Transverse colon (tissue), 4 donors: ENCODE data around the gene TACO1. TPM values are rescaled to one million over a fixed set of nuclear protein-coding genes. Genes with fewer than 3 reads are reported as not detected.

Experiments
- DNase-seq: peaks from one replicate; pipeline ENCODE4 v3.0.0-alpha.2; 2019
- H3K27ac ChIP-seq, 4 donors: fragments of 200-600 bp; sonication (generic); 2 replicates each; pipeline ENCODE4 v1.5.1; 2016 to 2018; ENCODE audit warnings: inconsistent platforms in 4 of 4
- H3K27me3 ChIP-seq: fragments of 200-600 bp; sonication (generic); 2 replicates; pipeline ENCODE4 v1.5.1; 2017; ENCODE audit warnings: inconsistent platforms
- H3K36me3 ChIP-seq, 4 donors: fragments of 200-600 bp; sonication (generic); 2 replicates each; pipeline ENCODE4 v1.5.1; 2017 to 2019; ENCODE audit warnings: inconsistent platforms in 4 of 4
- H3K4me1 ChIP-seq, 4 donors: fragments of 200-600 bp; sonication (generic); 2 replicates each; pipeline ENCODE4 v1.5.1; 2017 to 2020; ENCODE audit warnings: inconsistent platforms in 4 of 4
- H3K4me3 ChIP-seq, 4 donors: fragments of 200-600 bp; sonication (generic); 1 replicate in 1 of 4; 2 replicates in 3 of 4; pipeline versions ENCODE4 v1.5.1 to v1.6.1; 2017 to 2019; ENCODE audit warnings: inconsistent platforms in 4 of 4
- H3K9me3 ChIP-seq, 2 donors: fragments of 200-600 bp; sonication (generic); 2 replicates each; pipeline ENCODE4 v1.5.1; 2017 to 2019; ENCODE audit warnings: inconsistent platforms in 2 of 2
- CTCF ChIP-seq, 5 experiments: fragments of 200-600 bp in 3 of 5; fragments of 450-650 bp in 2 of 5; sonication (generic) in 3 of 5; IDR thresholded peaks; 1 replicate in 2 of 5; 2 replicates in 3 of 5; pipeline ENCODE4 v1.5.1; 2016 to 2017; ENCODE audit warnings: antibody characterized with exemption in 5 of 5, inconsistent platforms in 3 of 5, mild to moderate bottlenecking in 2 of 5, moderate library complexity in 1 of 5
- EP300 ChIP-seq: sonication (generic); formaldehyde crosslinking; IDR thresholded peaks from one replicate; pipeline ENCODE4 v1.6.1; 2017; ENCODE audit warnings: antibody characterized with exemption, low read depth
- POLR2A ChIP-seq: fragments of 450-650 bp; IDR thresholded peaks from one replicate; pipeline ENCODE4 v1.6.1; 2016; ENCODE audit warnings: antibody characterized with exemption, mild to moderate bottlenecking, moderate library complexity
- POLR2AphosphoS5 ChIP-seq, 3 donors: sonication (generic); formaldehyde crosslinking; IDR thresholded peaks; one replicate each; pipeline ENCODE4 v1.6.1; 2016; ENCODE audit warnings: antibody characterized with exemption in 3 of 3
- WGBS, 2 donors: methylation state at CpG; one replicate each; pipeline ENCODE4 v1.1.5; 2018; ENCODE audit warnings: low coverage in 1 of 2; 5-methylcytosine and 5-hydroxymethylcytosine counted together
- in situ Hi-C, 4 donors: fragments of 200-750 bp; cut with MboI; loops; one replicate each; pipeline versions ENCODE4 v1.15.0 to v1.15.1; 2017; ENCODE audit warnings: low sequenced_read_pairs in 3 of 4, low pct_ligation_motif_present in 1 of 4, low pct_unique_long_range_greater_than_20kb in 1 of 4
- intact Hi-C: fragments of 100-400 bp; cut with DNase I; formaldehyde crosslinking; loops from one replicate; pipeline ENCODE4 v1.15.1; 2023; ENCODE audit warnings: low total_unique reads
- total RNA-seq, 4 donors: library from RNA; depleted of rRNA; stranded (reverse); fragments of >200 nt; gene quantifications; one replicate each; pipeline ENCODE4 v1.1.0, GENCODE V29; 2016

The TACO1 gene
- 10 to 100 TPM in 3 of 4 donors, 1 to 10 TPM in 1; 4.6 to 79.7 (median 28.3) TPM for total RNA-seq

- intact Hi-C loops, result no loop called here
- TF ChIP-seq POLR2A, result peak; percentile 76
- no peak for TF ChIP-seq EP300
- TF ChIP-seq CTCF (IDR thresholded peaks at IDR 0.05), result no peak
- peak; percentile 62 to 82 (median 81) for TF ChIP-seq POLR2AphosphoS5 (IDR thresholded peaks at IDR 0.05)
- peak within 1 kb of the TSS; percentile 70 to 74 (median 72) for H3K4me3 ChIP-seq
- peaks cover 14 to 25% (median 15%) of the 10 kb centered on the region in 4 donors for H3K4me1 ChIP-seq
- 1% methylated on average over 38 of the region's 61 CpGs; no CpG with 5 or more reads in 1 of the 2 donors for WGBS, 2 donors
- peak; percentile 85 for DNase-seq
- H3K27ac ChIP-seq, result peak within 1 kb of the TSS; percentile 83 to 90 (median 87)
- H3K36me3 ChIP-seq, result peaks cover 0 to 11% (median 4%) of the 10 kb centered on the region in 4 donors
- no peaks in the 10 kb centered on the region for H3K9me3 ChIP-seq
- in situ Hi-C loops, result no loop called here
- H3K27me3 ChIP-seq, result no peaks in the 10 kb centered on the region
These were observed at the start of gene TACO1 for GRCh38 chr17:63600569-63601438. Gene TACO1 (plus strand): TSS chr17:63600895. CDS start chr17:63601084, 189 bp downstream.

GRCh38 chr17:63552211-63552610 is 48.5 kb upstream of the TACO1 start:
- no peak for TF ChIP-seq CTCF (IDR thresholded peaks at IDR 0.05)
- TF ChIP-seq POLR2AphosphoS5 (IDR thresholded peaks at IDR 0.05), result no peak
- TF ChIP-seq EP300, result no peak
- no peak for TF ChIP-seq POLR2A
- peak overlapping the region in 3 of 4 donors; percentile 95 to 96 (median 95) for H3K27ac ChIP-seq
- H3K4me1 ChIP-seq, result peaks cover 15 to 42% (median 22%) of the 10 kb centered on the region in 4 donors
- WGBS, 2 donors, result 30 to 35% methylated on average over 6 of the region's 6 CpGs
- H3K27me3 ChIP-seq, result no peaks in the 10 kb centered on the region
- no peaks in the 10 kb centered on the region for H3K36me3 ChIP-seq
- in situ Hi-C loops (loop anchor here in 1 of 4 donors (10.0 kb wide), 1 partner anchor 63 kb away; no protein-coding TSS in a partner anchor), intact Hi-C loops (no loop called here)
- H3K4me3 ChIP-seq, result peak overlapping the region in 3 of 4 donors; percentile 75 to 99 (median 94)
- no peaks in the 10 kb centered on the region for H3K9me3 ChIP-seq
- no peak for DNase-seq

- no peak overlapping the region for H3K27ac ChIP-seq
- no peaks in the 10 kb centered on the region for H3K27me3 ChIP-seq
- TF ChIP-seq EP300 (no peak), POLR2A (no peak), POLR2AphosphoS5 (IDR thresholded peaks at IDR 0.05) (no peak), CTCF (IDR thresholded peaks at IDR 0.05) (no peak)
- H3K4me3 ChIP-seq, result no peak overlapping the region
- 75 to 77% methylated on average over 7 of the region's 7 CpGs for WGBS, 2 donors
- intact Hi-C loops (no loop called here), in situ Hi-C loops (loop anchor here in 1 of 4 donors (10.0 kb wide), 1 partner anchor 59 kb away; no protein-coding TSS in a partner anchor)
- H3K9me3 ChIP-seq, result no peaks in the 10 kb centered on the region
- DNase-seq, result no peak
- H3K36me3 ChIP-seq, result no peaks in the 10 kb centered on the region
- peaks cover 13 to 40% (median 19%) of the 10 kb centered on the region in 4 donors for H3K4me1 ChIP-seq
These were observed 45.1 kb upstream of the TACO1 start for GRCh38 chr17:63555500-63556156.

- Histone ChIP-seq H3K9me3 (no peaks in the 10 kb centered on the region), H3K4me3 (no peak overlapping the region), H3K27me3 (no peaks in the 10 kb centered on the region), H3K27ac (no peak overlapping the region), H3K4me1 (peaks cover 7 to 33% (median 14%) of the 10 kb centered on the region in 4 donors), H3K36me3 (no peaks in the 10 kb centered on the region)
- no peak for TF ChIP-seq EP300
- TF ChIP-seq POLR2A, result no peak
- TF ChIP-seq CTCF (IDR thresholded peaks at IDR 0.05), result no peak
- TF ChIP-seq POLR2AphosphoS5 (IDR thresholded peaks at IDR 0.05), result no peak
- 92 to 95% methylated on average over 2 of the region's 2 CpGs for WGBS, 2 donors
- intact Hi-C loops, result no loop called here
- DNase-seq, result no peak
- in situ Hi-C loops, result loop anchor here in 1 of 4 donors (10.0 kb wide), 1 partner anchor 57 kb away; no protein-coding TSS in a partner anchor
These were observed 43.3 kb upstream of the TACO1 start for GRCh38 chr17:63557416-63557815.
